ENCODE data around the gene SPATA31E1.
"Not testable (repeated sequence)": the region's sequence is repeated elsewhere in the genome, so short reads cannot be mapped to it uniquely, and the experiment has no call there.

SPATA31E1 gene

DNA sequence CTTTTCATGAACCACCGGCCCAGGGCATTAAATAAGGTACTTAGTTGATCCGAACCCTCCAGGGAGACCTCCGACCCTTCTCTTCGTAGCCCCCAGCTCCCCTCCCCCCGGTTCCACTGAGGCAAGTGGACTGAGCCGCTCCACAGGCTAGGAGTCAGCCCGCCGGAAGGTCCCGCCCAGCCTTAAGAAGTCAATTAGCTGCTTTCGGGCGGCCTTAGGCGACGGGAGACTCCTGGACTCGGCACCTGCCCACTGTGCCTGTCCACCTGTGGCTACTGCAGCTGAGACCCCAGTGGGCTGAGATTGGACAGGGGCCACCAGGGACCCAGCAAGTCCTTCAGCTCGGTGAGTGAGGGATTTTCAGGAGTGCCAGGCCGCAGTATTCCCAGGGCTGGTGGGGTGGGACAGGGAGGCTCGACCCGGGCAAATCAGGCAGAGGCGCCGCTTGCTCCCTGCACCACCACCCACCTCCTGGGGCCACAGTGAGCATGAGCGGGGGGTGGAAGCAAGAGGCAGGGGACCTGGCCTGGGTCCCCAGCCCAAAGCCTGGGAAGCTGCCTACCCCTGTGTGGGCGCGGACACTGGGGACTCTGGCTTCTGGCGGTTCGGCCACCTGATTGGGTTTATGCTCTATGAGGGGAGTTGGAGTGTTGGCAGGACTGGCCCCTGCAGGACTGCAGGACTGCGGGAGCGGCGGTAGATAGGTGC lies 39.6 kb upstream of the SPATA31E1 start:
- TF ChIP-seq, protein P1, sequence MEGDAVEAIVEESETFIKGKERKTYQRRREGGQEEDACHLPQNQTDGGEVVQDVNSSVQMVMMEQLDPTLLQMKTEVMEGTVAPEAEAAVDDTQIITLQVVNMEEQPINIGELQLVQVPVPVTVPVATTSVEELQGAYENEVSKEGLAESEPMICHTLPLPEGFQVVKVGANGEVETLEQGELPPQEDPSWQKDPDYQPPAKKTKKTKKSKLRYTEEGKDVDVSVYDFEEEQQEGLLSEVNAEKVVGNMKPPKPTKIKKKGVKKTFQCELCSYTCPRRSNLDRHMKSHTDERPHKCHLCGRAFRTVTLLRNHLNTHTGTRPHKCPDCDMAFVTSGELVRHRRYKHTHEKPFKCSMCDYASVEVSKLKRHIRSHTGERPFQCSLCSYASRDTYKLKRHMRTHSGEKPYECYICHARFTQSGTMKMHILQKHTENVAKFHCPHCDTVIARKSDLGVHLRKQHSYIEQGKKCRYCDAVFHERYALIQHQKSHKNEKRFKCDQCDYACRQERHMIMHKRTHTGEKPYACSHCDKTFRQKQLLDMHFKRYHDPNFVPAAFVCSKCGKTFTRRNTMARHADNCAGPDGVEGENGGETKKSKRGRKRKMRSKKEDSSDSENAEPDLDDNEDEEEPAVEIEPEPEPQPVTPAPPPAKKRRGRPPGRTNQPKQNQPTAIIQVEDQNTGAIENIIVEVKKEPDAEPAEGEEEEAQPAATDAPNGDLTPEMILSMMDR (IDR thresholded peaks at IDR 0.05): no peak
- H3K79me2 ChIP-seq: no peaks in the 10 kb centered on the region
- no peaks in the 10 kb centered on the region for H3K9me3 ChIP-seq (ENCODE audit: control insufficient read depth, low read length)
- H3K36me3 ChIP-seq (ENCODE audit: control insufficient read depth, insufficient read depth, low read length): no peaks in the 10 kb centered on the region
- no peak overlapping the region for H3K9ac ChIP-seq
- no peak overlapping the region for H3K27ac ChIP-seq
- H3K4me2 ChIP-seq (ENCODE audit: low read length): no peak overlapping the region
- H3K27me3 ChIP-seq (ENCODE audit: control insufficient read depth, insufficient read depth, low read length): no peaks in the 10 kb centered on the region
- no peaks in the 10 kb centered on the region for H3K4me1 ChIP-seq
- no peak overlapping the region for H3K4me3 ChIP-seq (ENCODE audit: low read depth, low read length)
- H2AFZ ChIP-seq: no peak overlapping the region

DNA sequence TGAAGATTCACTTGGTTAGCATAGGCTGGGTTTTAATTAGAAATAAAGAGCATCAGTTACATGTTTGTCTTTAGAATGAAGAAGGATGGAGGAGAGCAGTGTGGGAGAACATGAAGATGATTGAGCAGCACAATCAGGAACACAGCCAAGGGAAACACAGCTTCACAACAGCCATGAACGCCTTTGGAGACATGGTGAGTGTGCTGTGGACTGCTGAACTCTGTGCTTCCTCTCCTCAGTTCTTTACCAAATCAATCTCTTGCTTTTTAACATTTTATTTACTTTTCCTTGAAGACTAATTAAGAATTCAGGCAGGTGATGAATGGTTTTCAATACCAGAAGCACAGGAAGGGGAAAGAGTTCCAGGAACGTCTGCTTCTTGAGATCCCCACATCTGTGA lies 38.2 kb upstream of the SPATA31E1 start:
- Histone ChIP-seq H3K4me2 (ENCODE audit: low read length) (no peak overlapping the region), H3K79me2 (no peaks in the 10 kb centered on the region), H3K4me3 (ENCODE audit: low read depth, low read length) (no peak overlapping the region), H3K36me3 (ENCODE audit: control insufficient read depth, insufficient read depth, low read length) (no peaks in the 10 kb centered on the region), H2AFZ (no peak overlapping the region), H3K9me3 (ENCODE audit: control insufficient read depth, low read length) (no peaks in the 10 kb centered on the region), H3K4me1 (no peaks in the 10 kb centered on the region), H3K9ac (no peak overlapping the region), H3K27ac (no peak overlapping the region), H3K27me3 (ENCODE audit: control insufficient read depth, insufficient read depth, low read length) (no peaks in the 10 kb centered on the region)
- TF ChIP-seq, protein P1 (IDR thresholded peaks at IDR 0.05): no peak

DNA sequence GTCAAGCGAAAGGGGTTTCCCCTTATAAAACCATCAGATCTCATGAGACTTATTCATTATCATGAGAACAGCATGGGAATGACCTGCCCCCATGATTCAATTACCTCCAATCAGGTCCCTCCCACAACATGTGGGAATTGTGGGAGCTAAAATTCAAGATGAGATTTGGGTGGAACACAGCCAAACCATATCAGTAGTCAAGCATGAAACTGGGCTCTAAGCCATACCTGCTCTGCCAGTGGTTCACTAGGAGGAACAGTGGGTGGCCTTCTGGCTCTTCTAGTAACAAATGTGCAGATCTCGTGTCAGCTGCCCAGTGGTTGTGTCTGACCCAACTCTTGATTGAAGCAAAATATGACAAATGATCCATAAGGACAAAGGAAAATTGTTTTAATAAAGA lies 34.9 kb upstream of the SPATA31E1 start:
- not testable (repeated sequence) for H3K9ac ChIP-seq; H3K9me3 ChIP-seq (ENCODE audit: control insufficient read depth, low read length); H3K4me2 ChIP-seq (ENCODE audit: low read length); H2AFZ ChIP-seq; H3K27me3 ChIP-seq (ENCODE audit: control insufficient read depth, insufficient read depth, low read length); H3K27ac ChIP-seq; H3K79me2 ChIP-seq; H3K4me3 ChIP-seq (ENCODE audit: low read depth, low read length); H3K4me1 ChIP-seq; H3K36me3 ChIP-seq (ENCODE audit: control insufficient read depth, insufficient read depth, low read length)

DNA sequence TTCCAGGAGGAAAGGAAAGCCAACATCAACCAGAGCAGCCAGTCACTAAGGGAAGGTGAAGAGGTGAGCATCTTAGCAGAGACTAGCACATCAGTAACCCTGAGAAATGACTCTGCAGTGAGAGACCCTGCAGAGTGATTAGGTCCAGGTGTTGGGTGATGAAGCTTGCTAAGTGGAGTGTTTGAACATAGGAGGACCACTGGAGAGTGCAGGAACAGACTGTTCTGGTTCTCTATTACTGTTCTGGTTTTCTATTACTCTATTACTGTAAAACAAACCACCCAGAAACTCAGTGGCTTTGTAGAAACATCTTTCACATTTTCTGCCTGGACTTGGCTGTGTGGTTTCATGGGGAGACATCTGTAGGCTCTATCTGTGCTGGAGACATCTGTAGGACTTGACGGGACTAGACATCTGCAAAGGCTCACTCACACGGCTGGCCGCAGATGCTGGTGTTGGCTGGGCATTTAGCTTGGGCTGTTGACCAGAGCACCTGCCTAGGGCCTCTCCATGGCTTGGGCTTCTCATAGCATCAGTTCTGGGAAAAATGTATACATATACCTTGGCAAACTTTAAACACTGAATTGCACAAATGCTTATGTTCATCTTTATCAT lies 33.4 kb upstream of the SPATA31E1 start:
- TF ChIP-seq, protein P1 (IDR thresholded peaks at IDR 0.05): no peak
- H3K4me1 ChIP-seq: no peaks in the 10 kb centered on the region
- no peak overlapping the region for H2AFZ ChIP-seq
- no peak overlapping the region for H3K4me2 ChIP-seq (ENCODE audit: low read length)
- H3K36me3 ChIP-seq (ENCODE audit: control insufficient read depth, insufficient read depth, low read length): no peaks in the 10 kb centered on the region
- H3K27ac ChIP-seq: no peak overlapping the region
- H3K79me2 ChIP-seq: no peaks in the 10 kb centered on the region
- no peaks in the 10 kb centered on the region for H3K27me3 ChIP-seq (ENCODE audit: control insufficient read depth, insufficient read depth, low read length)
- H3K9ac ChIP-seq: no peak overlapping the region
- H3K9me3 ChIP-seq (ENCODE audit: control insufficient read depth, low read length): no peaks in the 10 kb centered on the region
- H3K4me3 ChIP-seq (ENCODE audit: low read depth, low read length): no peak overlapping the region

DNA sequence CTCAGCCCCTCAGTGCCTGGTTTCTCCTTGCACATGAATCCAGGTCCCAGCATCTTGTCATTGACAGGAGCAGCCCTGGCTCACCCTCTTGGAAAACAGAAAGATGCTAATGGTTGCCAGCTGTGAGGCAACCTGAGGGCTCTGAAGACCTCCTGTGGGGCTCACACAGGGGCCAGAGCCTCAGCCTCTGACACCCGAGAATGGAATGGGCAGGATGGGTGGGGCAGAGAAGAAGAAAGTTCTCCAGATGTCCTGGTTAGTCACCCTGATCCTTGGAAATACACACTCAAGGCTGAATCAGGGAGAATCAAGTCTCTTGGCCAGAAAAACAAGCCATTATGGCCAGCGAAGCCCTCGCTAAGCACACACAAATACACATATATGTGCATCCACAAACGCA lies 32.3 kb upstream of the SPATA31E1 start:
- TF ChIP-seq, protein P1 (IDR thresholded peaks at IDR 0.05): no peak
- Histone ChIP-seq H3K79me2 (no peaks in the 10 kb centered on the region), H3K4me1 (no peaks in the 10 kb centered on the region), H3K9me3 (ENCODE audit: control insufficient read depth, low read length) (no peaks in the 10 kb centered on the region), H2AFZ (no peak overlapping the region), H3K36me3 (ENCODE audit: control insufficient read depth, insufficient read depth, low read length) (no peaks in the 10 kb centered on the region), H3K27ac (no peak overlapping the region), H3K9ac (no peak overlapping the region), H3K27me3 (ENCODE audit: control insufficient read depth, insufficient read depth, low read length) (no peaks in the 10 kb centered on the region), H3K4me2 (ENCODE audit: low read length) (no peak overlapping the region), H3K4me3 (ENCODE audit: low read depth, low read length) (no peak overlapping the region)

DNA sequence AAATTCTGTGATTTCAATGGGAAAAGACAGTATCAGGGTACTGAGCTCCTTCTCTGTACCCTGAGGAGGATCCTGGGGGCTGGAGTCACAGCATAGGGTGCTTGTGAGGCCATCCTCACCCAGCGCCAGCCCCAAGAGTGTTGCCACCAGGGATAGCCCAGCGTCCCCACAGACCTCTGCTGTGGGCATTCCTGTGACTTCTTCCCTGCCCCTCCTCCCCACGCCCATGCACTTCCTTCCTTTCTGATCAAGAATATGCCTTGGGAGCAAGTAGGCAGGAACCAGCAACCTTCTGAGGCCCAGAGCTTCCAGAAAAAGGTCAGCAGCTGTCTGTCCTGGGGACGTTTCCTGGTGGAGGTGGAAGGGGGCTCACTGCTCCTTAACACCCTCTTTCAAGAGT lies 31.5 kb upstream of the SPATA31E1 start:
- H3K79me2 ChIP-seq; H3K4me1 ChIP-seq; H3K36me3 ChIP-seq (ENCODE audit: control insufficient read depth, insufficient read depth, low read length); H3K27ac ChIP-seq; H3K4me2 ChIP-seq (ENCODE audit: low read length); H3K9me3 ChIP-seq (ENCODE audit: control insufficient read depth, low read length); H2AFZ ChIP-seq; H3K9ac ChIP-seq; H3K4me3 ChIP-seq (ENCODE audit: low read depth, low read length); H3K27me3 ChIP-seq (ENCODE audit: control insufficient read depth, insufficient read depth, low read length): not testable (repeated sequence)
